Measurements from ENCODE around the gene SLC10A3.

SLC10A3 gene

GRCh38 chrX:154513716-154514115, 23.3 kb upstream of the SLC10A3 start:
- Histone ChIP-seq H3K36me3 (ENCODE audit: insufficient read depth, low read length) (no peaks in the 10 kb centered on the region), H3K9ac (ENCODE audit: insufficient read length) (no peak overlapping the region), H3K9me3 (ENCODE audit: low read depth, low read length) (no peaks in the 10 kb centered on the region), H3K27ac (no peak overlapping the region), H3K4me3 (no peak overlapping the region)
- TF ChIP-seq FOXP2 (optimal IDR thresholded peaks at IDR 0.05; ENCODE audit: control extremely low read depth, extremely low read length, insufficient read depth) (no peak), POLR2AphosphoS5 (IDR thresholded peaks at IDR 0.05; ENCODE audit: borderline replicate concordance, low read depth, low read length) (no peak), EZH2 (IDR thresholded peaks at IDR 0.05) (no peak)
- no peak for DNase-seq (ENCODE audit: low read depth, low spot score)

DNA sequence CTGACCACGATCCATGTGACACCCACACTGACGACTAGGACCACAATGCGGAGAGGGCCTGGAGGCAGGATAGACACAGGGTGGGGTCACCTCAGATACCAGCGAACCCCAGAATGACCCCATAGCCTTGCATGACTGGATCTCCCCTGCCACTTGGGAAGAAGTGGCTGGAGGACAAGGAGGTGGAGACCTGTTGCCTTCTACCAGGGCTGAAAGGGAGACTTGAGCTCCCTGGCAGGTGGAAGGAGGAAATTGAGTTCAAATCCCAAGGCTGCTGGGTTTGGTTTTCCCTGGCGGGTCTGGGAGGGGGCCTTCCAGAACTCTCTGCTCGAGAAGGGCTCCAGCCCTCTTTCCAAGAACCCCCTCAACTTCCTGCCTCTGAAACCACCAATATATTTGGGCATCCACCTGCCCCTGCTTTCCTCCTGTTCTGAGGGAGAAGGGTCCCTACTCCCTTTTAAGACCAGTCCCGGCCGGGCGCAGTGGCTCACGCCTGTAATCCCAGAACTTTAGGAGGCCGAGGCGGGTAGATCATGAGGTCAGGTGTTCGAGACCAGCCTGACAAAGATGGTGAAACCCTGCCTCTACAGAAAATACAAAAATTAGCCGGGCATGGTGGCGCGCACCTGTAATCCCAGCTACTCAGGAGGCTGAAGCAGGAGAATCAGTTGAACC, 22.6 kb upstream of the SLC10A3 start:
- H3K27ac ChIP-seq, result no peak overlapping the region
- H3K9me3 ChIP-seq (ENCODE audit: low read depth, low read length), result no peaks in the 10 kb centered on the region
- no peak overlapping the region for H3K4me3 ChIP-seq
- no peak overlapping the region for H3K9ac ChIP-seq (ENCODE audit: insufficient read length)
- no peak for DNase-seq (ENCODE audit: low read depth, low spot score)
- no peak for TF ChIP-seq EZH2 (IDR thresholded peaks at IDR 0.05)
- TF ChIP-seq POLR2AphosphoS5 (IDR thresholded peaks at IDR 0.05; ENCODE audit: borderline replicate concordance, low read depth, low read length), result no peak
- TF ChIP-seq FOXP2 (optimal IDR thresholded peaks at IDR 0.05; ENCODE audit: control extremely low read depth, extremely low read length, insufficient read depth), result no peak
- H3K36me3 ChIP-seq (ENCODE audit: insufficient read depth, low read length), result no peaks in the 10 kb centered on the region

- Histone ChIP-seq H3K9ac (ENCODE audit: insufficient read length) (no peak overlapping the region), H3K9me3 (ENCODE audit: low read depth, low read length) (no peaks in the 10 kb centered on the region), H3K36me3 (ENCODE audit: insufficient read depth, low read length) (no peaks in the 10 kb centered on the region), H3K4me3 (no peak overlapping the region), H3K27ac (no peak overlapping the region)
- TF ChIP-seq FOXP2 (optimal IDR thresholded peaks at IDR 0.05; ENCODE audit: control extremely low read depth, extremely low read length, insufficient read depth) (no peak), EZH2 (IDR thresholded peaks at IDR 0.05) (no peak), POLR2AphosphoS5 (IDR thresholded peaks at IDR 0.05; ENCODE audit: borderline replicate concordance, low read depth, low read length) (no peak)
- DNase-seq (ENCODE audit: low read depth, low spot score), result no peak
These were observed 21.3 kb upstream of the SLC10A3 start for GRCh38 chrX:154511761-154512160.

DNA sequence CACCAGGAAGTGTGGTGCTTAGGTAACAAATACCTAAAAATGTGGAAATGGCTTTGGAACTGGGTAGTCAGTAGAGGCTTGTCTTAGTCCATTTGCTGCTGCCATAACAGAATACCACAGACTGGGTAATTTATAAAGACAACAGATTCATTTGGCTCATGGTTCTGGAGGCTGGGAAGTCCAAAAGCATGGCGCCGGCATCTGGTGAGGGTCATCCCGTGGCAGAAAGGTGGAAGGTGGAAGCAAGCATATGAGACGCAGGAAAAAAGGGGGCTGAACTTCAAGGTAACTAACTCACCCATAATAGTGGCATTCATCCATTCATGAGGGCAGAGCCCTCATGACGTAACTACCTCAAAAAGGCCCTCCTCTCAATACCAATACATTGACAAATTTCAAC, 19.0 kb upstream of the SLC10A3 start:
- TF ChIP-seq POLR2AphosphoS5 (IDR thresholded peaks at IDR 0.05; ENCODE audit: borderline replicate concordance, low read depth, low read length), result no peak
- TF ChIP-seq EZH2 (IDR thresholded peaks at IDR 0.05), result no peak
- no peak for TF ChIP-seq FOXP2 (optimal IDR thresholded peaks at IDR 0.05; ENCODE audit: control extremely low read depth, extremely low read length, insufficient read depth)
- DNase-seq (ENCODE audit: low read depth, low spot score), result no peak
- Histone ChIP-seq H3K4me3 (no peak overlapping the region), H3K36me3 (ENCODE audit: insufficient read depth, low read length) (no peaks in the 10 kb centered on the region), H3K27ac (no peak overlapping the region), H3K9ac (ENCODE audit: insufficient read length) (no peak overlapping the region), H3K9me3 (ENCODE audit: low read depth, low read length) (no peaks in the 10 kb centered on the region)

GRCh38 chrX:154508384-154508745, 17.9 kb upstream of the SLC10A3 start:
- no peak overlapping the region for H3K4me3 ChIP-seq
- no peak overlapping the region for H3K27ac ChIP-seq
- no peak overlapping the region for H3K9ac ChIP-seq (ENCODE audit: insufficient read length)
- TF ChIP-seq EZH2 (IDR thresholded peaks at IDR 0.05), result no peak
- TF ChIP-seq POLR2AphosphoS5 (IDR thresholded peaks at IDR 0.05; ENCODE audit: borderline replicate concordance, low read depth, low read length), result no peak
- TF ChIP-seq FOXP2 (optimal IDR thresholded peaks at IDR 0.05; ENCODE audit: control extremely low read depth, extremely low read length, insufficient read depth), result no peak
- no peaks in the 10 kb centered on the region for H3K9me3 ChIP-seq (ENCODE audit: low read depth, low read length)
- H3K36me3 ChIP-seq (ENCODE audit: insufficient read depth, low read length), result no peaks in the 10 kb centered on the region
- no peak for DNase-seq (ENCODE audit: low read depth, low spot score)

GRCh38 chrX:154507673-154508383, 17.4 kb upstream of the SLC10A3 start:
- TF ChIP-seq FOXP2 (optimal IDR thresholded peaks at IDR 0.05; ENCODE audit: control extremely low read depth, extremely low read length, insufficient read depth) (no peak), EZH2 (IDR thresholded peaks at IDR 0.05) (no peak), POLR2AphosphoS5 (IDR thresholded peaks at IDR 0.05; ENCODE audit: borderline replicate concordance, low read depth, low read length) (no peak)
- no peaks in the 10 kb centered on the region for H3K36me3 ChIP-seq (ENCODE audit: insufficient read depth, low read length)
- no peak overlapping the region for H3K27ac ChIP-seq
- H3K9me3 ChIP-seq (ENCODE audit: low read depth, low read length), result no peaks in the 10 kb centered on the region
- H3K9ac ChIP-seq (ENCODE audit: insufficient read length), result no peak overlapping the region
- no peak for DNase-seq (ENCODE audit: low read depth, low spot score)
- no peak overlapping the region for H3K4me3 ChIP-seq

DNA sequence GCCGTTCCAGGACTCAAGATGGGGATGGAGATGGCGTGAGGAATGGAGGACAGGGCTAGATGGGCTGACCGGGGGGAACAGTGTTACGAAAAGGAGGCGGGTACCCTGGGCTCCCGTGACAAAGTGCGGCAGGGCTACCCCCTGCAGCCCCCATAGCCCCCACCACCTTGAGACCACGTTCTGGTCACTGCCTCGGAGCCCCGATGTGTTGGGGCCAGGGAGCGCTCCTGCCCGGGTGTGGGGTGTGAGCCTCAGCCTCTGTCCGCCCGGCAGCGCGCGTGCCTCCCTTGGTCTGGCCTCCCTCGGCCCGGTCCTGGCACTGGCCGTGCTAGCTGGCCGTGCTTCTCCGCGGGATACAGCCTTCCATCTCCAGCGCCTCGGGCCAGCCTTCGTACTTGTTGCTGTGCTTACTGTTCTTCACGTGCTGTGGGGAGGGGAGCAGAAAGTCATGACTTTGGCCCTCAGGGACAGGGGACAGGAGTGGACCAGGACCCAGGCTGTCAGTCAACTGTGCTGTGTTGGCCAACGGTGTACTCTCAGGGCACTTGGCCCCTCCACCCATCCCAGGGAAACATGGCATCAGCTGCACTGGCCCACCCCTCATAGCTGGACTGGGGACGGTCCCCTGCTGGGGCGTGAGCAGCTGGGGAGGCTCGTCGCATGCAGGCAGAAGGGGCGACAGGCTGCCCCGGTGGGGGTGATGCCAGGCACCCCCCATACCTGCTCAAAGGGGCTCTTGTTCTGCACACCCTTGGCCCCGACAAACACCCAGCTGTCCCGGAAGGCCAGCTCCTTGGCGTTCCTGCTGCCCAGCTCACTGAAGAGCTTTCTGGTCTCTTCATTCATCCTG, 16.3 kb upstream of the SLC10A3 start:
- TF ChIP-seq FOXP2 (optimal IDR thresholded peaks at IDR 0.05; ENCODE audit: control extremely low read depth, extremely low read length, insufficient read depth) (no peak), POLR2AphosphoS5 (IDR thresholded peaks at IDR 0.05; ENCODE audit: borderline replicate concordance, low read depth, low read length) (no peak), EZH2 (IDR thresholded peaks at IDR 0.05) (no peak)
- no peaks in the 10 kb centered on the region for H3K9me3 ChIP-seq (ENCODE audit: low read depth, low read length)
- H3K9ac ChIP-seq (ENCODE audit: insufficient read length), result no peak overlapping the region
- no peak overlapping the region for H3K27ac ChIP-seq
- DNase-seq (ENCODE audit: low read depth, low spot score), result no peak
- no peak overlapping the region for H3K4me3 ChIP-seq
- no peaks in the 10 kb centered on the region for H3K36me3 ChIP-seq (ENCODE audit: insufficient read depth, low read length)

GRCh38 chrX:154505734-154506133, 15.3 kb upstream of the SLC10A3 start:
- DNase-seq (ENCODE audit: low read depth, low spot score), result no peak
- no peaks in the 10 kb centered on the region for H3K9me3 ChIP-seq (ENCODE audit: low read depth, low read length)
- H3K9ac ChIP-seq (ENCODE audit: insufficient read length), result no peak overlapping the region
- H3K27ac ChIP-seq, result no peak overlapping the region
- H3K36me3 ChIP-seq (ENCODE audit: insufficient read depth, low read length), result no peaks in the 10 kb centered on the region
- TF ChIP-seq FOXP2 (optimal IDR thresholded peaks at IDR 0.05; ENCODE audit: control extremely low read depth, extremely low read length, insufficient read depth), result no peak
- no peak for TF ChIP-seq EZH2 (IDR thresholded peaks at IDR 0.05)
- no peak for TF ChIP-seq POLR2AphosphoS5 (IDR thresholded peaks at IDR 0.05; ENCODE audit: borderline replicate concordance, low read depth, low read length)
- no peak overlapping the region for H3K4me3 ChIP-seq

Data from SK-N-MC (cell line).